ENCODE data around the gene ATG9B. TPM values are rescaled to one million over a fixed set of nuclear protein-coding genes. Genes with fewer than 3 reads are reported as not detected.
"Not testable (repeated sequence)": the region's sequence is repeated elsewhere in the genome, so short reads cannot be mapped to it uniquely, and the experiment has no call there.

Gene ATG9B
- total RNA-seq, 2 donors from 2014 or later, result 0.22 TPM; not detected in 1

DNA sequence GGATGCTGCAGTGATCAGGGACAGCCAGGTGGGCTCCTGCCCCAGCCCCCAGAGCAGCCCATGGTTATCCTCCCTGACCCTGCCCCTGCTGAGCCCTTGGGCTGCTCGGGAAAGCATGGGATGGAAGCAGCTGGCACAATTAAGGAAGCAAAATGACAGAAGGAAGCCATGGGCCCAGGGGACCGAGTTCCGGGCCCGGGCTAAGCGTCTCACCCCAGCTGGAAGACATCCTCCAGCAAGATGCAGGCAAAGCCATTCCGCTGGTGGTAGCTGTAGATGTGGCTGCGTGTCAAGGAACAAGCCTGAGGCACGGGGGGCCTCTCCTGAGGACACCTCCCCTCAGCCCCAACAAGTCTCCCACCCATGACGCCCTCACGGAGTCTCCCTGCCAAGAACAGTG is 1.1 kb downstream of the ATG9B start:
- intact Hi-C loops (cut with DNase I, micrococcal nuclease), result no loop called here
- ATAC-seq, result no peak
- DNase-seq, result no peak

DNA sequence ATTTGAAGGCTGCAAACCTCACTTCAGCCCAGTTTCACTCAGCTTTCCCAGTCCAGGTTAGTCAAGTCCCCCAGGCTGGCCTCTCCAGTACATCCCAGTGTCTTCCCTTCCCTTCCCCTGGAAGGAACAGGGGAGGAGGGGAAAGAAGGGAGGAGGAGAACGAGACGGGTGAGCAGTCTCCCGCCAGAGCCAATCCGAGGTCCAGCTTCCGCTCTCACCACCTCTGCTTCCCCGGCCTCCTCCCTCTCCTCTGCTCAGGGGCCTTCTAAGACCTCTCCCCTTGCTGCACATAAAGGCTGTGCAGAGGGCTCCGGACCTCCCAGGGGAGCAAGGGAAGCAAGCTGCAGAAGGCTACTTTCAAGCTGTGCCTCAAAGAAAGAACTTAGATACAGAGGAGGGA is 4.1 kb downstream of the ATG9B start:
- ATAC-seq (no peak), DNase-seq (no peak)
- intact Hi-C loops (cut with DNase I, micrococcal nuclease), result no loop called here

DNA sequence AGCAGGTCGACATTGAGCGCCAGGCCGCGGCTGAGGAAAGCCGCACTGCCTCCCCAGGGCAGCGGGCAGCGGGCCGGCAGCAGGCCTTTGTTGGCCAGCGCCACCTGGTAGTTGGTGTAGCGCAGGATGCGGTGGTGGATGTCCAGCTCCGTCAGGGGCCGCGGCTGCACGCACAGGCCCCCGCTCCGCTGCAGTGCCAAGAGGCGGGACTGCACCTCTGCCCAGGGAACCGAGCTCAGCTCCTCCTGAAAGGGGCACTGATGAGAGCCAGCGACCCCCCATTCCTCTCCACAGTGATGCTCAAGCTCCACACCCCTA is 5.2 kb downstream of the ATG9B start:
- ATAC-seq, result peak; percentile 2
- intact Hi-C loops (cut with DNase I, micrococcal nuclease), result no loop called here
- DNase-seq, result no peak

DNA sequence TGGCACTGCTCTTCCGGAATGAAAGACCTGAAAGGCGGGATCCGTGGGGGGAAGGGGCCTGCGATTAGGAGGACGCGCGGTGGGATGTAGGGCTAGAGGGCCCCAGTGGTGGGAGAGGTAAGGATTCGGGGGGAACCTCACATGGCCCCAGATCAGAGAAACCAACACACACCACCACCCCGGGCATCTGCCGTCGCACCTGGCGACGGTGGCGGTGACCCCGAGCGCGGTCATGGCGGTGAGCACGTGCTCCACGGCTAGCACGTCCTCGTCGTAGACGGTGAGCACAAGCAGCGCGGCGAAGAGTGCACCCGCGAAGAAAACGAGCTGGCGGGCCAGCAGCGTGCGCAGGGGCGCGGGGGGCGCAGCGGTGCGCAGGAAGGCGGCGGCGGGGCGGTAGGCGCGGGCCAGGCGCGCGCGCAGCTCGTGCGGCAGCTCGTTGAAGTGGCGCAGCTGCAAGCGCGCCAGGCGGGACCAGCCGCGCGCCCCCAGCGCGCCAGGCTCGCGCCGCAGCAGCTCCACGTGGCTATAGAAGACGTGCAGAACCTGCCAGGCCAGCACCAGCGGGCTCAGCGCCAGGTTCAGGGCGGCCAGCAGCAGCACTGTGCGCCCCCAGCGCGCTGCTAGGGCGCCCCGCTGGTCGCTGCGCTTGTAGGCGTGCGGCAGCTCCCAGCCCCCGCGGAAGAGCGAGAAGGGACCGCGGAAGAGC is 5.7 kb downstream of the ATG9B start:
- no peak for DNase-seq
- peak; percentile 19 for ATAC-seq
- intact Hi-C loops (cut with DNase I, micrococcal nuclease), result no loop called here

DNA sequence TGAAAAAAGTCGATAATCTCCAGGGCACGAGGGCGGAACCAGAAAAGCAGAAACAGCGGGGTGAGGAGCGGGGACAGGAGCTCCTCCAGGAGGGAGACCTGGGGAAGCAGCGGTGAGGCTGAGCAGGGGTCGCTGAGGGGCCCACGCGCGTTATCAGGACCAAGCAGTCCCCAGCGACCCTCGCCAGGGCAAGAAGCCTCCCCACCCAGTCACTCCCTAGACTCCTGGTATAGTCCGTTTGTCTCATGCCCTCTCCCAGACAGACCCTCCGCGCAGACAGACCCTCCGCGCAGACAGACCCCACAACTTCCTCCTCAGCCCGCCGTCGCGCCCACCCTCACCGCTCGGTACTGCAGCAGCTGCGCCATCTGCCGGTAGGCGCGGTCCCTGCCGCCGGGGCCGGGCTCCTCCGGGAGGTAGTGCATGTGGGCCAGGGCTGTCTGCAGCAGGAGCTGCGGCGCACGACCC is 6.3 kb downstream of the ATG9B start:
- peak in 1 of 2 donors; percentile 83 for DNase-seq
- intact Hi-C loops (cut with DNase I, micrococcal nuclease), result no loop called here
- peak; percentile 66 for ATAC-seq

DNA sequence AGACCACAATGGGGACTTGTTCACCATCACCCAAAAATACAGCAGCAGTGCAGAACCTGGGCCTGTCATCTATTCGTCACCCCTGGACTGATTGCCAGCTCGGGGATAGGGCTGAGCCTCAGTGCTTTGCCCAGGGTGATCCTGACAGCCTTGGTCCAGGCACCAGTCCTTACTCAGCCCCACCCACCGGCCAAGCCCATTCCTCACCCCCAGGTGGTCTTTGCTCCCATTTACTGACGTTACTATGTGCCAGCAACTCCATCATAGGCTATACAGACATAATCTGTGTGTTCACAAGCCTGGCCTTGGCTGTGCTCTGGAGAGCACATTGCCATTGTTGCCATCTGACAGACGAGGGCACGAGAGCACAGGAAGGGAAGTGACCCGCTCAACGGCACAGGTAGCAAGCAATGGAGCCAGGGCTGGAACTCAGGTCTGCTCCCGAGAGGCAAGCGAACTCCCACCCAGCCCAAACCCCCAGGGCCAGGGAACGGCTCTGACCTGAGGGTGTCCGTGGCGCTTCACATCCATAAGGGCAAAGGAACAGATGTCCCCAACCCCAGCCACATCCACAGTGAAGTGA is 6.8 kb downstream of the ATG9B start:
- no peak for DNase-seq
- no peak for ATAC-seq

DNA sequence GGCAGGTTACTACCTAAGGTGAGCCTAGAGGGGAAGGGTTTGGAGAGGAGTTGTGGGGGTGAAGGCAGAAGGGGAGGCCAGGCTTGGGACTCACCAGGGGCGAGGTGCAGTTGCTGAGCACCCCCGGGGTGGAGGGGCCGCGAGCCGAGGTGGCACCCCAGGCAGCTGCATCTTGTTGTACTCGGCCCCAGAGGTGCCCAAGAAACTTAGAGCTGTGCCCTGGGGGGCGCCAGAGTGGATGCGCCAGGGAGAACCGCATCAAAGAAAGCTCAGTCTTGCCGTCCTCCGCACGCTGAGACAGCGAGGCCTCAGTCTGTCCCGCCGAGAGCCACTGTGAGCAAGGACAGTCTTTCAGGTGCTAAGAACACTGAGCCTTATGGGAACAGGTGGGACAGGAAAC is 7.4 kb downstream of the ATG9B start:
- no peak for DNase-seq
- ATAC-seq, result no peak
- intact Hi-C loops (cut with DNase I, micrococcal nuclease), result no loop called here

More for the DNA sequence above, 6.8 kb downstream of the ATG9B start:
- intact Hi-C loops (cut with DNase I, micrococcal nuclease), result no loop called here

DNA sequence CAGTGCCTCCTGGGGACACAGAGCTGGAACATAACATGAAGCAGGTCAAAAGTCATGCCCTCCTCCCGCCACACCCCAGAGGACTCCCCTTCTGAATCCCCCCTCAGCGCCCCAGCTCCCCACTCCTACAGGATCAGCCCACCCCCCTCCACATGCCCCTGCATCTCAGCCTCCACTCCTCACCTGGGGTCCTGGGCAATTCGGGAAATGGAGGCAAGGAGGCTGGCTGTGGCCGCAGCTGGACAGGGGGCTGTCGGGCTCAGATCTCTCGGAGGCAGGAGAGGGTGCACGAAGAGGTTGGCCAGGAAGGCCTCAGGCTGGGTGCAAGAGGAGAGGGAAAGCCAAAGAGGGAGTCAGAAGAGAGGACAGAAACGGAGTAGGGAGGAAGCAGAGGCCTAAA is 7.8 kb downstream of the ATG9B start:
- no peak for ATAC-seq
- no peak for DNase-seq
- intact Hi-C loops (cut with DNase I, micrococcal nuclease), result no loop called here

DNA sequence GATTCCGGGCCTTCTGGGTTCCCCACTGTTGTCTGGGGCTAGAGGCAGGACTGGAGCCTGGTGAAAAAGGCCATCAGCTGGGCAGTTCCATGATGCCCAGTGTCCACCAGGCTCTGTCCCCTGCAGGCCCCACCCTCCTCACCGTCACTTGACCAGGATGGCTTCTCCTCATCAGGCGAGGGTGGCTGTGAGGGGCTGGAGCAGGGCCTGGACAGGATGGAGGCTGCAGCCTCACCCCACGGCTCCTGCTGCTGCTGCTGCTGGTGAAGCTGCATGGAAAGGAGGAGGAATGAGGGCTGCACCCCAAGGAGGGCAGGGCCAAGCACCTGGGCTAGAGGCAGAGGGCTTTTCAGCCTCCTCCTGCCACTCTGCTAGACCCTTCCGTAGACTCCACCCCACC is 8.3 kb downstream of the ATG9B start:
- no peak for DNase-seq
- intact Hi-C loops (cut with DNase I, micrococcal nuclease), result no loop called here
- no peak for ATAC-seq

DNA sequence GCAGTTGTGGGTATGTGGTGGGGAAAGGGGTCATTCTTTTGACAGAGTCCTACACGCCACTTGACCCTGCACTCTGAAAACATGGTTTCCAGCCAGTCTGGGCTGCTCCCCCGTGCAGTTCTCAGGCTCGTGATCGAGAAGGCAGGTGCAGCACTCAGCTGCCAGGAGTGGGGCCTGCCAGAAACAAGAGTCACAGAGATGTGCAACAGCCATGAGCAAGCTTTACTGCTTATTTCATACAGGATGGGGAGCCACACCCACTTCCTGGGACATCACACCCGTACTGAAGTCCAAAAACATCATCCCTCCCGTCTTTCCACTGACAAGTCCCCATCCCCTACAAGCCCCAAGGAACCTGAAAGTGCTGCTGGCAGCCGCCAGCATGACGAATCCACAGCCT is 9.3 kb downstream of the ATG9B start:
- DNase-seq (no peak), ATAC-seq (no peak)
- intact Hi-C loops (cut with DNase I, micrococcal nuclease), result no loop called here

DNA sequence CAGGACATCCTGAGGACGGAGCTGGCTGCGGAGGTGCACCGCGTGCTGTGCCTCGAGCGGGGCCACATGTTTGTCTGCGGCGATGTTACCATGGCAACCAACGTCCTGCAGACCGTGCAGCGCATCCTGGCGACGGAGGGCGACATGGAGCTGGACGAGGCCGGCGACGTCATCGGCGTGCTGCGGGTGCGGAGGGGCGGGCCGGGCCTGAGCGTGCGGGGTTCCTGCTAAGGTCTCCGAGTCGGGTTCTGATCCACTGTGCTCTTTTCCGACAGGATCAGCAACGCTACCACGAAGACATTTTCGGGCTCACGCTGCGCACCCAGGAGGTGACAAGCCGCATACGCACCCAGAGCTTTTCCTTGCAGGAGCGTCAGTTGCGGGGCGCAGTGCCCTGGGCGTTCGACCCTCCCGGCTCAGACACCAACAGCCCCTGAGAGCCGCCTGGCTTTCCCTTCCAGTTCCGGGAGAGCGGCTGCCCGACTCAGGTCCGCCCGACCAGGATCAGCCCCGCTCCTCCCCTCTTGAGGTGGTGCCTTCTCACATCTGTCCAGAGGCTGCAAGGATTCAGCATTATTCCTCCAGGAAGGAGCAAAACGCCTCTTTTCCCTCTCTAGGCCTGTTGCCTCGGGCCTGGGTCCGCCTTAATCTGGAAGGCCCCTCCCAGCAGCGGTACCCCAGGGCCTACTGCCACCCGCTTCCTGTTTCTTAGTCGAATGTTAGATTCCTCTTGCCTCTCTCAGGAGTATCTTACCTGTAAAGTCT is 10.4 kb downstream of the ATG9B start:
- DNase-seq, result peak; percentile 70 to 82
- intact Hi-C loops (cut with DNase I, micrococcal nuclease), result no loop called here

DNA sequence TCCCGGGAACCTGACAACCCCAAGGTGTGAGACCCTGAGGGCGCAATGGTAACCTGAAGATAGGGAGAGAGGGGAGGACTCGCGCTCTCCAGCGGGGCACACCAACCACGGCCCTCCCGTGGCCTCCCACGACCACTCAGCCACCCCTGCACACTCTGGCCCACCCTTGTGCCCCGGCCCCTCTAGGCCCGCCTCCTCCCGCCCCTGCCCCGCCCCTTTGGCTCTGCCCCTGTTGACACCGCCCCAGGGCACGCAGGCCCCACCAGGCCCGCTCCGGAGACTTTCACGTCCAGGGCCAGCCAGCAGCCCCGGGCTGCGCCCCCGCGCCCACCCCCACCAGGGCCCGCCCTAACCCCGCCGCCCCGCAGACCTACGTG is 10.9 kb downstream of the ATG9B start:
- no peak for DNase-seq
- no peak for ATAC-seq
- intact Hi-C loops (cut with DNase I, micrococcal nuclease), result no loop called here

More for the DNA sequence above, 10.4 kb downstream of the ATG9B start:
- peak; percentile 5 for ATAC-seq

DNA sequence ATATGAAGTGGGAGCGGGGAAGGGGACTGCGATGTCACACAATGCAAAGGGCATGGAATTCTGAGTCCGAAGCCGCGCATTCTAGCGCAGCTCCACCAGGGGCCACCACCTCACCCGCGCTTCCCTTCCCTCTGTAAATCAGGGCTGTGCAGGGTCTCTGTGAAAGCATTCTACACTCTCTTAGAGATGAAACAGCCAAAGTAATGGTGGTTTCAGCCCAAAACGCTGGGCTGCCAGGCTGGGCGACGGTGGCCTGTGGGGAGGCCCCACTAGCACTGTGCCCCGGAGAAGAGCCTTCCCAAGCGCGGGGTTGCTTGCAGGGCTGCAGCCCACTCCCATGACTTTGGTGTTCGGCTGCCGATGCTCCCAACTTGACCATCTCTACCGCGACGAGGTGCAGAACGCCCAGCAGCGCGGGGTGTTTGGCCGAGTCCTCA is 11.4 kb downstream of the ATG9B start:
- no peak for DNase-seq
- ATAC-seq, result no peak
- intact Hi-C loops (cut with DNase I, micrococcal nuclease), result no loop called here

DNA sequence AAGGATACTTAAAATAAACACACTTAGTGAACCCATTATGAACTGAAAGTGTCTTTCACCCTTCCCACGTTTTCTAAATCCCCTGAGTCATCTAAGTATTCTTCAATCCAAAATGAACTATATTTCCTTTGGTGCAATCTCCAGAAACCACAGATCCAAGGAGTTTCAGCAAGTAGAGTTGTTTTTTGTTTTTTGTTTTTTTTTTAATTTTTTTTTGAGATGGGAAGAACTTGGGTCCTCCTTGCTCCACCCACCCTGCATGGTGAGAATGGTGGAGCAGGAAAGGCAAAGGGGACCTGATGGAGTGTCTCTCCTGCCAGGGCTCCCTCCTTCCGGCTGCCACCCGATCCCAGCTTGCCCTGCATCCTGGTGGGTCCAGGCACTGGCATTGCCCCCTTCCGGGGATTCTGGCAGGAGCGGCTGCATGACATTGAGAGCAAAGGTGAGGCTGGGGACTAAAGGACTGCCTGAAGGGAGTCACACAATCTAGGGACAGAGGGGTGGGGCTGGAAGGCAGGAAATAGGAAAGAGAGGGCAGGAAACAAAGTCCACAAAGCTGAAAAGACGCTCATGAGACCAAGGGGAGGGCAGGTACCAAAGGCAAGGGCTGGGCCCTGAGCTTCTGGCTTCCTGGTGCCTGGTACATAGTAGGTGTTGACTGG is 12.1 kb downstream of the ATG9B start:
- intact Hi-C loops (cut with DNase I, micrococcal nuclease), result no loop called here

DNA sequence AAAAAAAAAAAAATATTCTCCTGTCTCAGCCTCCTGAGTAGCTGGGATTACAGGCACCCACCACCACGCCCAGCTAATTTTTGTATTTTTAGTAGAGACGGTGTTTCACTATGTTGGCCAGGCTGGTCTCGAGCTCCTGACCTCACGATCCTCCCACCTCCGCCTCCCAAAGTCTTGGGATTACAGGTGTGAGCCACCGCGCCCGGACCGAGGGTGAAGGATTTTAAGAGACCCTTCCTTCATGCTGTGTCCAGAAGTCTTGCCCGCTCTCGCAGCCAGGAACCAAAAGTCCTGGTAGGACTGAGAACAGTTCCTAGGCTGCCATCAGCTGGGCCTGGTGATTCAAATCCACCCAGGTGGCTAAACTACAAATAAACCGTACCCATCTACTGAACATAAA is 12.7 kb downstream of the ATG9B start:
- ATAC-seq, result not testable (repeated sequence)

More for the DNA sequence above, 12.1 kb downstream of the ATG9B start:
- ATAC-seq (peak; percentile 87), DNase-seq (peak; percentile 46 to 74)

DNA sequence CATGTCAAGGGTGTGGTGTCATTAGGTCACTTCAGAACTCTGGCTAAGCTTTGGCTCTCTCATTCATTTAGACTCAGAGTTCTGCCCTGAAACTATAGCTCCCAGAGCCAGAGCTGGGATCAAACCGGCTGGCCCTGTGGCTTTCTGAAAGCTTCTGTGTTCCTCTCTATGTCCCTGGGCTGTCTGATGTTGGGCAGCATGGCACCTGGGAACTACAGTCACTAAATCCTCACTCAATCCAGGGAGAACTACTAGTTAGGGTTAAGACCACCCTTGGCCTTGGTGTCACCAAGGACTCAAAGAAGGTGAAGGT is 13.2 kb downstream of the ATG9B start:
- intact Hi-C loops (cut with DNase I, micrococcal nuclease), result no loop called here
- DNase-seq (no peak), ATAC-seq (no peak)

More for the DNA sequence above, 12.7 kb downstream of the ATG9B start:
- intact Hi-C loops (cut with DNase I, micrococcal nuclease); DNase-seq: not testable (repeated sequence)

DNA sequence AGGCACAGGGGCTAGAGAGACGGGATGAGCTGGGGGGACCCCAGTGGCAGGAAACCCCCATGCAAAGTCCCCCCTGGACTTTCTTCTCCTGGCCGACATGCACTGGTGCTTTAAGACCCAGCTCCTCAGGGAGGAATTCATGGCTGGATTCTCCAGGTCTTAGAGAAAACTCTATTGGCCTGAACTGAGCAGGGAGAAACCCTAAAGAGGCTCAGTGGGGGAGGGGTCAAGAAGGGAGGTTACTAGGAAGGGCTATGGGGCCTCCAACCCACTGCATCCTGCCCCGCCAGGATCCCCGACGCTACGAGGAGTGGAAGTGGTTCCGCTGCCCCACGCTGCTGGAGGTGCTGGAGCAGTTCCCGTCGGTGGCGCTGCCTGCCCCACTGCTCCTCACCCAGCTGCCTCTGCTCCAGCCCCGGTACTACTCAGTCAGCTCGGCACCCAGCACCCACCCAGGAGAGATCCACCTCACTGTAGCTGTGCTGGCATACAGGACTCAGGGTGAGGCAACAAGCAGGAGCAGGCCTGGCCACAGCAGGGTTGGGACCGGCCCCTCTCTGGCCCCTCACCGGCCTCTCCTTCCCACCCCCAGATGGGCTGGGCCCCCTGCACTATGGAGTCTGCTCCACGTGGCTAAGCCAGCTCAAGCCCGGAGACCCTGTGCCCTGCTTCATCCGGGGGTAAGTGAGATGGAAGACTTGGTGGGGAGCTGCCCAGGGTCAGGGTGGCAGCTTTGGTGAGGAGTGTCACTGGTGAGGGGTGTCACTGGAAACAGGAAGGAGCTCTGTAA is 13.8 kb downstream of the ATG9B start:
- intact Hi-C loops (cut with DNase I, micrococcal nuclease), result no loop called here
- DNase-seq, result no peak
- ATAC-seq, result peak; percentile 12

DNA sequence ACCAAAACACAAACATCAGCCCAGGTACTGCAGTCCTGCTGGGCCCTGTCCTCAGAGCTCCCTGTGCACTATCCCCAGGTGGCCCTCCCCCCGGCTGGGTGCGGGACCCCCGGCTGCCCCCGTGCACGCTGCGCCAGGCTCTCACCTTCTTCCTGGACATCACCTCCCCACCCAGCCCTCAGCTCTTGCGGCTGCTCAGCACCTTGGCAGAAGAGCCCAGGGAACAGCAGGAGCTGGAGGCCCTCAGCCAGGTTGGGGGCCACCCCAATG is 14.3 kb downstream of the ATG9B start:
- intact Hi-C loops (cut with DNase I, micrococcal nuclease), result no loop called here
- DNase-seq (no peak), ATAC-seq (no peak)

DNA sequence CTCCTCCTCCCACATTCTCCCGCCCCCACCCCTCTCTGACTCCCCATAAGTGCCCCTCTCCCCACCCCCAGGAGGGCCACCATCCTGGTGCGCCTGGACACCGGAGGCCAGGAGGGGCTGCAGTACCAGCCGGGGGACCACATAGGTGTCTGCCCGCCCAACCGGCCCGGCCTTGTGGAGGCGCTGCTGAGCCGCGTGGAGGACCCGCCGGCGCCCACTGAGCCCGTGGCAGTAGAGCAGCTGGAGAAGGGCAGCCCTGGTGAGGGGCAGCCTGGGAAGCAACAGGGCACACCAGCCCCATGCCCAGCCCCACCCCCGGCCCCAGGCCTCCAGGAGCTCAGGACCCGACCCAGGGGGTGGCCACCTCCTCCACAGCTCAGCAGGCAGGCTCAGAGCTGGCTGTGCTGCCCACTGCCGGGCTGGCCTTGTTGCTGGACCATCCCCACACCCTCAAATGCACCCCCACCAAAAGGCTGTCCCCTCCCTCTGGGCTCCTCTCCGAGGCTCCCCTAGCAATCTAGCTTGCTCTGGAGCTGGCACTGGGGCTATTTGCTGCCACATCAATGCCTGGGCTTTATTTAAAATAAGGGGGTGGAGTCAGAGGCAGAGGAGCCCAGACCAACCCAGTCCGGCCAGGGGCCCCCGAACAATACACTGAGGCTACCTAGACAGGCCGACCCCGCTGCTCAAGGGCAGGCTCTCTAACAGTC is 14.8 kb downstream of the ATG9B start:
- DNase-seq (no peak), ATAC-seq (no peak)
- intact Hi-C loops (cut with DNase I, micrococcal nuclease), result no loop called here

All from left colon (tissue), 2 donors.